Liver (tissue), 3 donors: ENCODE results near the gene MADCAM1.

ENCODE experiments used
- CTCF ChIP-seq: fragments of 150-350 bp; IDR thresholded peaks from 2 replicates; pipeline ENCODE4 v1.5.1; 2017; ENCODE audit warnings: improper control_type of control experiment, low read depth, low read length; ENCODE audit not compliant: missing input control
- EGR1 ChIP-seq, 2 donors: IDR thresholded peaks; 2 replicates each; pipeline ENCODE4 v1.6.1; 2016 to 2018; ENCODE audit warnings: antibody characterized with exemption in 2 of 2, low read depth in 2 of 2
- REST ChIP-seq: IDR thresholded peaks from 2 replicates; pipeline ENCODE4 v1.6.1; 2016; ENCODE audit warnings: antibody characterized with exemption, mild to moderate bottlenecking
- RXRA ChIP-seq, 2 donors: IDR thresholded peaks; 2 replicates each; pipeline ENCODE4 v1.6.1; 2017 to 2018; ENCODE audit warnings: antibody characterized with exemption in 2 of 2, mild to moderate bottlenecking in 1 of 2
- YY1 ChIP-seq: IDR thresholded peaks from 2 replicates; pipeline ENCODE4 v1.6.1; 2016; ENCODE audit warnings: antibody characterized with exemption, mild to moderate bottlenecking
- donor health status: healthy.
- donor health status: healthy.

- TF ChIP-seq CTCF (no peak), RXRA (IDR thresholded peaks at IDR 0.05) (no peak), EGR1 (IDR thresholded peaks at IDR 0.05; ENCODE audit: low read depth in 2 of 2) (no peak), REST (no peak), YY1 (no peak)
These were observed 12.8 kb upstream of the MADCAM1 start for GRCh38 chr19:483332-484072.
